Dendritic cell treated with granulocyte-macrophage colony-stimulating factor and Interleukin-4, amounts not matched to agents 40 ng/mL and 50 ng/mL, for 4 days (primary cell): ENCODE measurements around the gene ZNF385C.

Source experiments
- H3K27ac Mint-ChIP-seq: one replicate; pipeline ENCODE4 v1.8.0; 2022; ENCODE audit warnings: mild to moderate bottlenecking, mixed read lengths
- H3K27me3 Mint-ChIP-seq: one replicate; pipeline ENCODE4 v1.8.0; 2022; ENCODE audit warnings: mild to moderate bottlenecking, mixed read lengths
- H3K36me3 Mint-ChIP-seq: one replicate; pipeline ENCODE4 v1.8.0; 2022; ENCODE audit warnings: low read depth, mixed read lengths
- H3K4me1 Mint-ChIP-seq: one replicate; pipeline ENCODE4 v1.8.0; 2022; ENCODE audit warnings: low read depth, mixed read lengths
- H3K4me3 Mint-ChIP-seq: one replicate; pipeline ENCODE4 v1.8.0; 2022; ENCODE audit warnings: mild to moderate bottlenecking, moderate library complexity, mixed read lengths
- H3K9me3 Mint-ChIP-seq: one replicate; pipeline ENCODE4 v1.8.0; 2022; ENCODE audit warnings: mixed read lengths
- intact Hi-C: fragments of 100-400 bp; cut with micrococcal nuclease; formaldehyde crosslinking; loops from one replicate; pipeline ENCODE4 v1.15.0; 2022

Gene ZNF385C

DNA sequence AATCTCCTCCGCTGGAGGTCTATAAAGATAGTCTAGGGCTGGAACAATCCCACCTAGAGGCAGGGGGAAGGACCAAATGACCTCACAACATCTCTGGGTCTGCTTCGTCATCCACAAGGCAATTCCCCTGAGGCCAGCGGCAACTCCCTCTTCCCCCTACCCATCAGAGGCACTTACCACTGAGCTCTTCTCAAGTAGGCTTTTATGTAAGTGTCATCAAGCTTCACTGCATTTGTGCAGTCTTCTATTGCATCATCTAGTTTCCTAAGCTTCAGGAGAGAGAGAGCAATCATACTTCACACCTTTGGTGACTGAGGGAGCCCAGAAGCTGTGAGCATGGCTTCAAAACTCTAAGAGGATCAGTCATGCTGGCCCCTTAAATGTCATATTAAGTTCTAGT lies 110.6 kb downstream of the ZNF385C start:
- intact Hi-C loops = no loop called here
- no peaks in the 10 kb centered on the region for H3K9me3 Mint-ChIP-seq
- peaks cover 100% of the 10 kb centered on the region for H3K36me3 Mint-ChIP-seq
- no peaks in the 10 kb centered on the region for H3K27me3 Mint-ChIP-seq
- no peak overlapping the region for H3K27ac Mint-ChIP-seq
- H3K4me1 Mint-ChIP-seq = no peaks in the 10 kb centered on the region
- H3K4me3 Mint-ChIP-seq = no peak overlapping the region

DNA sequence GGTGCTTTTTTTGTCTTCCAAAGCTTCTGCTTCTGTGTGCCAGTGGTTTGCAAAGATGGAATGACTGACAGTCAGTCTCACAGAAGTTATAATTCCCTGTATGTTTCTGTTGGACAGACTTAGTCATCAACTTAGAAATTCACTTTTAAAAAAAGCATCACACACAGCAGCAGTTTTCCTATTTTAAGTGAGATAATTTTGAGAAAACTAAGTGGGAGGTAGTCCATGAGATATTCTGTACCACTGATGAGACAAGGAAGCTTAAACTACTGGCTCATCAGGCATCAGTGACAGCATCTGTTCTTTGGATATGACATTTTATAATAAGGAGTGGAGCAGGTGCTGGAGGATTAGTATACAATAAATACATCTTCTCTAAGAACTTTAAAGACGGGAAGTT lies 111.6 kb downstream of the ZNF385C start:
- no peaks in the 10 kb centered on the region for H3K27me3 Mint-ChIP-seq
- H3K9me3 Mint-ChIP-seq = no peaks in the 10 kb centered on the region
- peaks cover 100% of the 10 kb centered on the region for H3K36me3 Mint-ChIP-seq
- H3K27ac Mint-ChIP-seq = no peak overlapping the region
- intact Hi-C loops = no loop called here
- no peaks in the 10 kb centered on the region for H3K4me1 Mint-ChIP-seq
- H3K4me3 Mint-ChIP-seq = no peak overlapping the region

GRCh38 chr17:41985919-41986318 lies 112.4 kb downstream of the ZNF385C start:
- Mint-ChIP-seq H3K36me3 (peaks cover 100% of the 10 kb centered on the region), H3K4me3 (no peak overlapping the region), H3K27ac (no peak overlapping the region), H3K4me1 (no peaks in the 10 kb centered on the region), H3K9me3 (no peaks in the 10 kb centered on the region), H3K27me3 (no peaks in the 10 kb centered on the region)
- intact Hi-C loops = no loop called here

DNA sequence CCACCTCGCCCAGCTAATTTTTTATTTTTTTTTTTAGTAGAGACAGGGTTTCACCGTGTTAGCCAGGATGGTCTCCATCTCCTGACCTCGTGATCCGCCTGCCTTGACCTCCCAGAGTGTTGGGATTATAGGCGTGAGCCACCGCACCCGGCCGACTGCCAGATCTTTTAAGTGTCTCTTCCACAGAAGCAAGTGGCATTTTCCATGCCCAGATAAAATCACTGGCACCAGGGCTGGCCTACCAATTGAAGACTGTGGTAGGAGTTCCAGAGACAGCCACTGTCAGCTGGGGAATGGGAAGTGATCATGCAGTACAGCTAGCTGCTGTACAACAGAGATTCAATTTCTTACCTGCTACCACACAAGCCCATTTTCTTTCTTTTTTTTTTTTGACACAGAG lies 113.8 kb downstream of the ZNF385C start:
- peaks cover 100% of the 10 kb centered on the region for H3K36me3 Mint-ChIP-seq
- no peaks in the 10 kb centered on the region for H3K9me3 Mint-ChIP-seq
- intact Hi-C loops = no loop called here
- H3K4me1 Mint-ChIP-seq = no peaks in the 10 kb centered on the region
- H3K27me3 Mint-ChIP-seq = no peaks in the 10 kb centered on the region
- H3K27ac Mint-ChIP-seq = no peak overlapping the region
- no peak overlapping the region for H3K4me3 Mint-ChIP-seq

- Mint-ChIP-seq H3K27ac (no peak overlapping the region), H3K9me3 (no peaks in the 10 kb centered on the region), H3K4me3 (no peak overlapping the region), H3K4me1 (peaks cover 5% of the 10 kb centered on the region), H3K27me3 (no peaks in the 10 kb centered on the region), H3K36me3 (peaks cover 99% of the 10 kb centered on the region)
- intact Hi-C loops = no loop called here
Observed at GRCh38 chr17:41982026-41982760, 116.1 kb downstream of the ZNF385C start.

- H3K4me1 Mint-ChIP-seq = peaks cover 5% of the 10 kb centered on the region
- intact Hi-C loops = no loop called here
- H3K9me3 Mint-ChIP-seq = no peaks in the 10 kb centered on the region
- no peak overlapping the region for H3K4me3 Mint-ChIP-seq
- peaks cover 99% of the 10 kb centered on the region for H3K36me3 Mint-ChIP-seq
- no peaks in the 10 kb centered on the region for H3K27me3 Mint-ChIP-seq
- H3K27ac Mint-ChIP-seq = no peak overlapping the region
Observed at GRCh38 chr17:41977991-41978390, 120.3 kb downstream of the ZNF385C start.

DNA sequence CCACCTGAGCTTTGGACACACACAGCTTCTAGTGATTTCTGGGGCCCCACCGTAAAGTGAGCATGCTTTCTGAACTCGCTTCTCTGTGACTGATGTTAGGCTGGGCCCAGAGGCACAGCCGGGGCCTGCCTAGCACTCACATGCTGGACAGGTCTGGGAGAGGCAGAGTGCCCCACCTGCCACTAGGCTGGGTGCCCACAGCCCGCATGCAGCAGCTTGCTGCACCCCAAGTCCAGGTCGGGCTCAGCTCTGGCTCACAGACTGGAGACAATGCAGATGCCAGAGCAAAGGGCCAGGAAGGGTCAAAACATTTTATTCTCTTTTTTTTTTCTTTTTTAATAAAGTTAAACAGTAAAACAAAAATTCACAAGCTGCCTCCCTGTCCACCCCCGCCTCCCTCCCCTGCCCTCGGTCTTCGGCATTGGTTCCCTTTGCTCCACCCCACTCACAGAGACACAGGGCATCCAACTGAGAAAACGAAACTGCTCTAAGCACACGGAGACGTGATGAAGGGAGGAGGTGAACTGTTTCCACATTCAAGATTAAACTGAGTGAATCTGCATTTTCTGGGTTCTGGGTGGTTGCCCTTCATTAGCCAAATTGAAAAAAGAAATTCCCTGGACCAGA lies 122.0 kb downstream of the ZNF385C start:
- intact Hi-C loops = no loop called here
- peaks cover 17% of the 10 kb centered on the region for H3K4me1 Mint-ChIP-seq
- no peaks in the 10 kb centered on the region for H3K27me3 Mint-ChIP-seq
- no peak overlapping the region for H3K27ac Mint-ChIP-seq
- H3K9me3 Mint-ChIP-seq = no peaks in the 10 kb centered on the region
- H3K4me3 Mint-ChIP-seq = no peak overlapping the region
- H3K36me3 Mint-ChIP-seq = peaks cover 99% of the 10 kb centered on the region
